T-helper 1 cell treated with Interleukin-12 subunit alpha and Interleukin-12 subunit beta and Interleukin-4 antibody, amounts not matched to agents 30 ng/mL and 1 ng/mL, for 36 hours (primary cell): ENCODE data around the gene FHL1. TPM values are rescaled to one million over a fixed set of nuclear protein-coding genes. Genes with fewer than 3 reads are reported as not detected.

Experiments used
- intact Hi-C: fragments of 100-400 bp; cut with micrococcal nuclease; formaldehyde crosslinking; loops from one replicate; pipeline ENCODE4 v1.15.1; 2024
- total RNA-seq: library from RNA; stranded (reverse); gene quantifications from 2 replicates; pipeline ENCODE4 v1.2.3, GENCODE V29; 2022

Gene FHL1
- total RNA-seq, 1 donor from 2014 or later, result 15.2 TPM

GRCh38 chrX:136246201-136246600 is 98.9 kb downstream of the FHL1 start:
- intact Hi-C loops, result no loop called here

GRCh38 chrX:136250191-136251040 is 103.1 kb downstream of the FHL1 start:
- intact Hi-C loops, result loop anchor here (1.0 to 10.0 kb wide), 8 partner anchors 22 to 659 kb away; partner anchors contain the start of genes MMGT1 and SLC9A6

DNA sequence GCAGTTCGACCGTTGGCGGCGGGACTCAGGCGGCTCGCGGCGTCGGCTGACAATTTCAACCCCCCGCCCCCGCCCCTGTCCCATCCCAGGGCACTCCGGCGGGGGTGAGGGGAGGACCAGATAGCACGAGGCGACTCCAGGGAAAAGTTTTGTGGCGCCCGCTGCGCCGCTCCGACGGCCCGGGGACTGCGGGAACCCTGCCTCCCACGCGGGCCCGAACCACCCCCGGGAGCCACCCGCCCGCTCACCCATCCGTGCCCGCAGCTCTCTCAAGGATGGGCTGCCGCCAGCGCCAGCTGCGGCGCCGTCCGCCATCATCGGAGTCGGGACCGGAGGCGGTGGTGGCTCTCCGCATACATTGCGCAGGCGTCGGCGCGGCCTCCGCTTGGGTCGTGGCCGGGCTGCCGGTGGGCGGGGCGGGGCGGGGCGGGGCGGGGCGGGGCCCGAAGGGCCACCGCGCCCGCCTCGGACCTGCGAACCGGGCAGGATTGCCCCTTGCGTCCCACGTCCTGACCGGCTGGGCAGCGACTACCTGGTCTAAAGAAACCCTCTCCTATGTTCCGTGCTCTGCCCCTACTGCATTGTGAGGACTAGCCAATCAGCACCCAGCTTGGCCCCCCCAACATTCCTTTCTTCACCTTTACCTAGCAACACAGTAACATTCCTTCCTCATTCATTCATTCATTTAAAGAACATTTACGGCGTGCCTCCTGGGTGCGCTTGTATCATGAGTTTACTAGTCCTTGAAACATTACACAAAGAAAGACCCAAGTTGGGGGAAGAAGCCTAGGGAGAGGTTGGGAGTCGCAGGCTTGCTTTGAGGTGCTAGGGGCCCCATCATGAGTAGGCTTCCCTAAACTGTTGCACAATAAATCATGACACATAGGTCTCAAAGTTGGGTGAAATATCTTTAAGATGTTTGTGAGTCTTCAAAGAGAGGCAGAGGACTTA is 104.0 kb downstream of the FHL1 start, which contains the start of gene MAP7D3:
MAP7D3 (minus strand) TSS at position 360 of the 951 bp plus-strand sequence; CDS start at position 318, 42 bp downstream.
- intact Hi-C loops, result loop anchor here (1.0 to 10.0 kb wide), 8 partner anchors 23 to 658 kb away; partner anchors contain the start of genes MMGT1 and SLC9A6

- intact Hi-C loops, result loop anchor here (10.0 kb wide), 1 partner anchor 51 kb away; no protein-coding TSS in a partner anchor
Measured at GRCh38 chrX:136255541-136255940, 108.2 kb downstream of the FHL1 start.

DNA sequence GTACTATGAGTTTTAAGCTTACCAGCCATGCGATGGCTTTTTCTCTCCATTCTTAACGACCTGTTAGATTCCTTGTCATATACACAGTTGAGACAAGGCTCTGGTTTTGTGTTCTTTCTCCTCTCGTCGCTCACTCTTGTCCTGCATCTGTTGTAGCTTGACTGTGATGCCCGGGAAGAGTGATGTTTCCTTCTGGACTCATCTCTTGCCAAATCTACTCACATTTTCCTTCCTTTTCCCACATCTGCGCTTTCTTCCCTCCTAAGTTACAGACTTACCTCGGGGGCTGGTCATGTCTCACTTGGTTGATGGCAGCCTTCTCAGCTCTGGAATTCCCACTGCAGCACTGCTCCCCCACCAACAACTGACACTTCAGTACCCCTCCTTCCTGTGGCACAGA is 108.7 kb downstream of the FHL1 start:
- intact Hi-C loops, result loop anchor here (10.0 kb wide), 1 partner anchor 51 kb away; no protein-coding TSS in a partner anchor

DNA sequence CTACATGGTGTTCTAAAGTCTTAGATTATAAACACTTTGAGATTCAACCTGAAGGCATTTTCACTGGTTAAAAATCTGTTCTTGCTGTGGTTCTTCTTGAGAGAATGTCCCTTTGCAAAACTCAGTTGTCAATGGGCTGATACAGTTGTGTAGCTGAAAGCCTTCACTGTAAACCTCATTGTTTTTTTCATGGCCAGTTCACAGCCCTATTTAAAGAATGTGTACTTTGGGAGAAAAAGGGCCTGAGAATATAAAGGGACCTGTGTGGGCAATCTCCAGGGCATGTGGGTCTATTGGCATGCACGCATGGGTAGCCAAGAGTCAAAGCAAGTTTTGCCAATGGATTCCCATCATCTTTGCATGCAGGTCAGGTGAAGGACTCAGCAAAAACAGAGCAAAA is 111.6 kb downstream of the FHL1 start:
- intact Hi-C loops, result loop anchor here (10.0 kb wide), 1 partner anchor 54 kb away; no protein-coding TSS in a partner anchor

DNA sequence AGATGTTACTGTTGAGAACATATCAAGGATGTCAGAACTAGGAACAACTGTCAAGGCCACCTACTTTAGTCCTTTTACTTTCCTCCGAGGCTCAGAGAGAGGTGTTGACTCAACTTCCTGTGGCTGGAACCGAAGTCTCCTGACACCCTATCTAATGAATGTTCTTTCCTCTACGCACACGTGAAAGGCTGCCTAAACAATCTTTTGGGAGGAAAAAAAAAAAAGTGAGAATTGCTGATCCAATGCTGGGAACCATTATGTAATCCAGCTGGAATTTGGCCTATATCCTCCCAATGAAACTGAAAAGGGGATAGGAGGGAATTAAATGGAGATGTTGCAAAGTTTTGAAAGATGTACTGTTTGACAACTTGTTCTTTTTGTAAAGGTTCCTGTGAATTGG is 112.2 kb downstream of the FHL1 start:
- intact Hi-C loops, result loop anchor here (10.0 kb wide), 1 partner anchor 55 kb away; no protein-coding TSS in a partner anchor

DNA sequence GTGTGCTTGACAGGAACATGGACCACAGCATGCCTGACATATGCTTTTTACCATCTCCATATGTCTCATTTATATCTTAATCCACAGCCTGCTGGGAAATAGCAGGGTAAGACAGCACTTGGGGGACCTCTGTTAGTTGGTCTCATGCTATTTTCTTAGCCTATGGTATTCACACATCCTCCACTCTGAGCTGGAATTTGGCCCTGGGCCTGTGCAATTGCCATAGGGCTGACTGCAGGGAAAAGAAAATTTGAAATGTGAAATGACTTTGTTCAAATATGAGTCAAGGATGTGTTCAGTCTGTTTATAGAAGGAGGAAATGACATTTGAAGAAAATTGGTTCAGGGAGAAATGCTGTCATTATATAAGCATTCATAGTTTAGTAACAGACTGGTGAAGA is 113.4 kb downstream of the FHL1 start:
- intact Hi-C loops, result no loop called here

Other genes with a start within 250 kb of the FHL1 start
- 21.4 and 22.1 TPM in 2 replicates for gene MMGT1, start 173.5 kb upstream of the FHL1 start, total RNA-seq
- gene SLC9A6, start 162.1 kb upstream of the FHL1 start, total RNA-seq, result 17.5 and 18.2 TPM in 2 replicates
- 16.4 and 17.2 TPM in 2 replicates for gene MAP7D3, start 103.9 kb downstream of the FHL1 start, total RNA-seq
- gene ADGRG4, start 153.4 kb downstream of the FHL1 start, total RNA-seq, result not detected in 2 replicates